Measurements from ENCODE around the gene CLEC2D. TPM values are rescaled to one million over a fixed set of nuclear protein-coding genes. Genes with fewer than 3 reads are reported as not detected.
A peak's percentile ranks its signal among the peaks of the same experiment; 100 is the strongest.

Gene CLEC2D
- 29.9 TPM for polyA plus RNA-seq (2012; ENCODE audit: low read depth, missing spikeins)

GRCh38 chr12:9669534-9669933, at the start of gene CLEC2D:
TSS of gene CLEC2D (plus strand) at chr12:9669713. CDS start at chr12:9669735, 22 bp downstream.
- TF ChIP-seq POLR2A (IDR thresholded peaks at IDR 0.05; ENCODE audit: low read depth, low read length), result peak; percentile 88
- peak; percentile 66; the same call in 1 of the 2 replicates for TF ChIP-seq POU2F2 (IDR thresholded peaks at IDR 0.05; ENCODE audit: low read depth, low read length)
- peak; percentile 58 for TF ChIP-seq PAX5 (IDR thresholded peaks at IDR 0.05; ENCODE audit: insufficient read depth, low read length, severe bottlenecking)
- peak; percentile 71 for TF ChIP-seq TAF1 (IDR thresholded peaks at IDR 0.05; ENCODE audit: low read depth, low read length)
- TF ChIP-seq SPI1 (IDR thresholded peaks at IDR 0.05; ENCODE audit: low read depth, low read length), result no peak
- TF ChIP-seq POLR2AphosphoS5 (IDR thresholded peaks at IDR 0.05; ENCODE audit: low read depth, low read length), result peak; percentile 81
- DNase-seq (ENCODE audit: insufficient read length, low spot score) (no peak), FAIRE-seq (peak; percentile 96)

- FAIRE-seq, result no peak
- DNase-seq (ENCODE audit: insufficient read length, low spot score), result no peak
- TF ChIP-seq SPI1 (IDR thresholded peaks at IDR 0.05; ENCODE audit: low read depth, low read length) (no peak), PAX5 (IDR thresholded peaks at IDR 0.05; ENCODE audit: insufficient read depth, low read length, severe bottlenecking) (no peak), POLR2A (IDR thresholded peaks at IDR 0.05; ENCODE audit: low read depth, low read length) (no peak), POLR2AphosphoS5 (IDR thresholded peaks at IDR 0.05; ENCODE audit: low read depth, low read length) (no peak), TAF1 (IDR thresholded peaks at IDR 0.05; ENCODE audit: low read depth, low read length) (no peak), POU2F2 (IDR thresholded peaks at IDR 0.05; ENCODE audit: low read depth, low read length) (no peak)
Observed at GRCh38 chr12:9625019-9625418, 44.5 kb upstream of the CLEC2D start.

GRCh38 chr12:9626291-9626690, 43.2 kb upstream of the CLEC2D start:
- no peak for FAIRE-seq
- TF ChIP-seq POLR2A (IDR thresholded peaks at IDR 0.05; ENCODE audit: low read depth, low read length), result no peak
- TF ChIP-seq POU2F2 (IDR thresholded peaks at IDR 0.05; ENCODE audit: low read depth, low read length), result no peak
- TF ChIP-seq SPI1 (IDR thresholded peaks at IDR 0.05; ENCODE audit: low read depth, low read length), result no peak
- TF ChIP-seq PAX5 (IDR thresholded peaks at IDR 0.05; ENCODE audit: insufficient read depth, low read length, severe bottlenecking), result no peak
- TF ChIP-seq POLR2AphosphoS5 (IDR thresholded peaks at IDR 0.05; ENCODE audit: low read depth, low read length), result no peak
- no peak for DNase-seq (ENCODE audit: insufficient read length, low spot score)

GRCh38 chr12:9626821-9627220, 42.7 kb upstream of the CLEC2D start:
- DNase-seq (ENCODE audit: insufficient read length, low spot score) (no peak), FAIRE-seq (no peak)
- TF ChIP-seq TAF1 (IDR thresholded peaks at IDR 0.05; ENCODE audit: low read depth, low read length), result no peak
- no peak for TF ChIP-seq PAX5 (IDR thresholded peaks at IDR 0.05; ENCODE audit: insufficient read depth, low read length, severe bottlenecking)
- no peak for TF ChIP-seq SPI1 (IDR thresholded peaks at IDR 0.05; ENCODE audit: low read depth, low read length)
- no peak for TF ChIP-seq POU2F2 (IDR thresholded peaks at IDR 0.05; ENCODE audit: low read depth, low read length)
- TF ChIP-seq POLR2AphosphoS5 (IDR thresholded peaks at IDR 0.05; ENCODE audit: low read depth, low read length), result no peak
- TF ChIP-seq POLR2A (IDR thresholded peaks at IDR 0.05; ENCODE audit: low read depth, low read length), result no peak

GRCh38 chr12:9632766-9633165, 36.7 kb upstream of the CLEC2D start:
- TF ChIP-seq SPI1 (IDR thresholded peaks at IDR 0.05; ENCODE audit: low read depth, low read length) (no peak), POLR2AphosphoS5 (IDR thresholded peaks at IDR 0.05; ENCODE audit: low read depth, low read length) (no peak), PAX5 (IDR thresholded peaks at IDR 0.05; ENCODE audit: insufficient read depth, low read length, severe bottlenecking) (no peak), TAF1 (IDR thresholded peaks at IDR 0.05; ENCODE audit: low read depth, low read length) (no peak), POU2F2 (IDR thresholded peaks at IDR 0.05; ENCODE audit: low read depth, low read length) (no peak), POLR2A (IDR thresholded peaks at IDR 0.05; ENCODE audit: low read depth, low read length) (no peak)
- DNase-seq (ENCODE audit: insufficient read length, low spot score) (no peak), FAIRE-seq (no peak)

GRCh38 chr12:9634177-9634803, 35.2 kb upstream of the CLEC2D start:
- peak; percentile 43 for FAIRE-seq
- TF ChIP-seq POLR2AphosphoS5 (IDR thresholded peaks at IDR 0.05; ENCODE audit: low read depth, low read length), result no peak
- no peak for TF ChIP-seq POU2F2 (IDR thresholded peaks at IDR 0.05; ENCODE audit: low read depth, low read length)
- no peak for TF ChIP-seq POLR2A (IDR thresholded peaks at IDR 0.05; ENCODE audit: low read depth, low read length)
- no peak for TF ChIP-seq PAX5 (IDR thresholded peaks at IDR 0.05; ENCODE audit: insufficient read depth, low read length, severe bottlenecking)
- TF ChIP-seq SPI1 (IDR thresholded peaks at IDR 0.05; ENCODE audit: low read depth, low read length), result no peak
- no peak for TF ChIP-seq TAF1 (IDR thresholded peaks at IDR 0.05; ENCODE audit: low read depth, low read length)
- no peak for DNase-seq (ENCODE audit: insufficient read length, low spot score)

GRCh38 chr12:9634969-9635754, 34.4 kb upstream of the CLEC2D start:
- TF ChIP-seq POU2F2 (IDR thresholded peaks at IDR 0.05; ENCODE audit: low read depth, low read length), result no peak
- no peak for TF ChIP-seq PAX5 (IDR thresholded peaks at IDR 0.05; ENCODE audit: insufficient read depth, low read length, severe bottlenecking)
- no peak for TF ChIP-seq POLR2AphosphoS5 (IDR thresholded peaks at IDR 0.05; ENCODE audit: low read depth, low read length)
- no peak for TF ChIP-seq SPI1 (IDR thresholded peaks at IDR 0.05; ENCODE audit: low read depth, low read length)
- TF ChIP-seq POLR2A (IDR thresholded peaks at IDR 0.05; ENCODE audit: low read depth, low read length), result no peak
- no peak for TF ChIP-seq TAF1 (IDR thresholded peaks at IDR 0.05; ENCODE audit: low read depth, low read length)
- FAIRE-seq (no peak), DNase-seq (ENCODE audit: insufficient read length, low spot score) (no peak)

GRCh38 chr12:9636150-9636850, 33.2 kb upstream of the CLEC2D start:
- no peak for TF ChIP-seq POU2F2 (IDR thresholded peaks at IDR 0.05; ENCODE audit: low read depth, low read length)
- TF ChIP-seq POLR2A (IDR thresholded peaks at IDR 0.05; ENCODE audit: low read depth, low read length), result no peak
- TF ChIP-seq POLR2AphosphoS5 (IDR thresholded peaks at IDR 0.05; ENCODE audit: low read depth, low read length), result no peak
- TF ChIP-seq TAF1 (IDR thresholded peaks at IDR 0.05; ENCODE audit: low read depth, low read length), result no peak
- no peak for TF ChIP-seq SPI1 (IDR thresholded peaks at IDR 0.05; ENCODE audit: low read depth, low read length)
- TF ChIP-seq PAX5 (IDR thresholded peaks at IDR 0.05; ENCODE audit: insufficient read depth, low read length, severe bottlenecking), result no peak
- no peak for FAIRE-seq
- no peak for DNase-seq (ENCODE audit: insufficient read length, low spot score)

GRCh38 chr12:9636851-9637206, 32.7 kb upstream of the CLEC2D start:
- no peak for DNase-seq (ENCODE audit: insufficient read length, low spot score)
- TF ChIP-seq PAX5 (IDR thresholded peaks at IDR 0.05; ENCODE audit: insufficient read depth, low read length, severe bottlenecking), result no peak
- no peak for TF ChIP-seq TAF1 (IDR thresholded peaks at IDR 0.05; ENCODE audit: low read depth, low read length)
- TF ChIP-seq POU2F2 (IDR thresholded peaks at IDR 0.05; ENCODE audit: low read depth, low read length), result no peak
- no peak for TF ChIP-seq POLR2AphosphoS5 (IDR thresholded peaks at IDR 0.05; ENCODE audit: low read depth, low read length)
- no peak for TF ChIP-seq SPI1 (IDR thresholded peaks at IDR 0.05; ENCODE audit: low read depth, low read length)
- TF ChIP-seq POLR2A (IDR thresholded peaks at IDR 0.05; ENCODE audit: low read depth, low read length), result no peak
- FAIRE-seq, result no peak

Data from GM12891 (cell line).